DOHH2 (cell line): ENCODE measurements around the gene SCO2.

ENCODE experiments used
- EZH2phosphoT487 ChIP-seq: fragments of 200-600 bp; sonication (generic); IDR thresholded peaks from 2 replicates; pipeline ENCODE4 v1.6.1; 2017; ENCODE audit warnings: borderline replicate concordance, mild to moderate bottlenecking, antibody characterized with exemption, low read length, moderate library complexity, mixed read lengths
- TF ChIP-seq, protein P1 (sequence below): fragments of 200-600 bp; sonication (generic); IDR thresholded peaks from one replicate; pipeline ENCODE4 v1.5.1; 2014; ENCODE audit warnings: antibody characterized with exemption, mild to moderate bottlenecking, low read depth, low read length; ENCODE audit not compliant: poor library complexity, severe bottlenecking

DNA sequence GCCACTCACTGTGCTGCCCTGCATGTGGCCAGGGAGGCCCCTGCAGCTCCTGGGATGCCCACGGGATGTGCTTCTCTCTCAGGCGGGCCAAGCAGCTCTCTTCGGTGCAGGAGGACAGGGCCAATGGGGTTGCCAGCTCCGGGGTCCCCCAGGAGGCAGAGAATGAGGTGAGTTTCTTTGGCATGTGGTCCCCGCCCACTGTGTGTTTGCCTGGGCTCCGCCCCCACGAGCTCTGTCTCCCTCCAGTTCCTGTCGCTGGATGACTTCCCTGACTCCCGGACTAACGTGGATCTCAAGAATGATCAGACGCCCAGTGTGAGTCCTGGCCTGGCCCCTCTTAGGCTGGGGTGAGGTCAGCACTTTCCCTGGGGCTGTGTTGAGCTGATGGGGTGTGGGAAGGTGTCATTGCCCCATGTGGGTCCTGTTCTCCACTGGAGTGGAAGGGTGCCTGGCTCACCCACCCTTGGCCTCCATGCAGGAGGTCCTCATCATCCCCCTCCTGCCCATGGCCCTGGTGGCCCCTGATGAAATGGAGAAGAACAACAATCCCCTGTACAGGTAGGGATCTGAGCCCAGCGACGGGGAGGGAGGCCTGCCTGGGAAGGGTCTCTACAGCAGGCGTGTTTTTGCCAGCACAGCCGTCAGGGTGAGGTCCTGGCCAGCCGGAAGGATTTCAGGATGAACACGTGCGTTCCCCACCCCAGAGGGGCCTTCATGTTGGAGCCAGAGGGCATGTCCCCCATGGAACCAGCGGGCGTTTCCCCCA lies 7.7 kb downstream of the SCO2 start:
- TF ChIP-seq, protein P1, sequence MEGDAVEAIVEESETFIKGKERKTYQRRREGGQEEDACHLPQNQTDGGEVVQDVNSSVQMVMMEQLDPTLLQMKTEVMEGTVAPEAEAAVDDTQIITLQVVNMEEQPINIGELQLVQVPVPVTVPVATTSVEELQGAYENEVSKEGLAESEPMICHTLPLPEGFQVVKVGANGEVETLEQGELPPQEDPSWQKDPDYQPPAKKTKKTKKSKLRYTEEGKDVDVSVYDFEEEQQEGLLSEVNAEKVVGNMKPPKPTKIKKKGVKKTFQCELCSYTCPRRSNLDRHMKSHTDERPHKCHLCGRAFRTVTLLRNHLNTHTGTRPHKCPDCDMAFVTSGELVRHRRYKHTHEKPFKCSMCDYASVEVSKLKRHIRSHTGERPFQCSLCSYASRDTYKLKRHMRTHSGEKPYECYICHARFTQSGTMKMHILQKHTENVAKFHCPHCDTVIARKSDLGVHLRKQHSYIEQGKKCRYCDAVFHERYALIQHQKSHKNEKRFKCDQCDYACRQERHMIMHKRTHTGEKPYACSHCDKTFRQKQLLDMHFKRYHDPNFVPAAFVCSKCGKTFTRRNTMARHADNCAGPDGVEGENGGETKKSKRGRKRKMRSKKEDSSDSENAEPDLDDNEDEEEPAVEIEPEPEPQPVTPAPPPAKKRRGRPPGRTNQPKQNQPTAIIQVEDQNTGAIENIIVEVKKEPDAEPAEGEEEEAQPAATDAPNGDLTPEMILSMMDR, result no peak
- TF ChIP-seq EZH2phosphoT487, result no peak
